C4-2B (cell line): Measurements from ENCODE around the gene JUP.

Experiments used
- CTCF ChIP-seq: fragments of 450-650 bp; conservative IDR thresholded peaks from 2 replicates; pipeline ENCODE4 v1.5.1; 2017; ENCODE audit warnings: mild to moderate bottlenecking
- ZFX ChIP-seq: fragments of 450-650 bp; IDR thresholded peaks from 2 replicates; pipeline ENCODE4 v1.6.1; 2017

- TF ChIP-seq CTCF: no peak
- TF ChIP-seq ZFX: no peak
Measured at GRCh38 chr17:41773190-41773588, 13.3 kb downstream of the JUP start.
